Breast epithelium (tissue), 3 donors: ENCODE results near the gene FLNC.

ENCODE experiments used
- POLR2AphosphoS5 ChIP-seq, 3 donors: sonication (generic); formaldehyde crosslinking; IDR thresholded peaks; one replicate each; pipeline ENCODE4 v1.6.1; 2017; ENCODE audit warnings: antibody characterized with exemption in 3 of 3
- TF ChIP-seq, protein P1 (sequence below), 3 donors: fragments of 450-650 bp; IDR thresholded peaks; one replicate each; pipeline ENCODE4 v1.5.1; 2016 to 2017; ENCODE audit warnings: antibody characterized with exemption in 3 of 3, mild to moderate bottlenecking in 3 of 3, moderate library complexity in 3 of 3

DNA sequence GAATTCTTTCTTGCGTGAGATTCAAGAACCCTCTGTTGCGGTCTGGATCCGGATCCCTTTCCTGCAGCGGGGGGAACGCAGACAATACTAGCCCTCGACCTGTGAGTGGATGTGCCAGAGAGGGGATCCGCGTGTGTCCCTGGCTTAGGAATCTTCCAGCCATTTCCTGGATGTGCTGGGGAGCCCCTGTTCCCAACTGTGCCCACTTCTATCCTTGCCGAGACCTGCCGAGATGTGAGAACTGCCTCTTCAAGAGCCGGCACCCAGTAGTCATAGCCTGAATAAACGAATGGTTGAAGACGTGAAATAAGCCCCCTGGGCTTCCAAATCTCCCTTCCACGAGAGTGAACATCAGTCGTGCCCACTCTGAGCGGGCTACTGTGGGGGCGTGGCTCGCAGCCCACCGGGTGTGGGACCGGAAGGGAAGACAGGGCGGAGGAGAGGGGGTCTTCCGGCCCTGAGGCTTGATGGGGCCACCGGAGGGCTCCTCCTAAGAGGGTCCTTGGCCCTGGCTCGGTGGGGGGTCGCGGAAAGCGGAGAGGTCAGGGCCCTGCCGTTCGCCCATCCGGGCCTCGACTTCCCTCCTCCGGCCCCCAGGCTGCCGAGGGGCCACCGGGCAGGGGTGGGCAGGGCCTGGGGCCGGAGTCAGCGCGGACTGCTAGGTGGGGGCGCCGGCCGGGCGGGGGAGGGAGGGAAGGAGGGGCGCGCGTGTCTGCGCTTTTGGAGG lies 39.7 kb upstream of the FLNC start:
- TF ChIP-seq, protein P1, sequence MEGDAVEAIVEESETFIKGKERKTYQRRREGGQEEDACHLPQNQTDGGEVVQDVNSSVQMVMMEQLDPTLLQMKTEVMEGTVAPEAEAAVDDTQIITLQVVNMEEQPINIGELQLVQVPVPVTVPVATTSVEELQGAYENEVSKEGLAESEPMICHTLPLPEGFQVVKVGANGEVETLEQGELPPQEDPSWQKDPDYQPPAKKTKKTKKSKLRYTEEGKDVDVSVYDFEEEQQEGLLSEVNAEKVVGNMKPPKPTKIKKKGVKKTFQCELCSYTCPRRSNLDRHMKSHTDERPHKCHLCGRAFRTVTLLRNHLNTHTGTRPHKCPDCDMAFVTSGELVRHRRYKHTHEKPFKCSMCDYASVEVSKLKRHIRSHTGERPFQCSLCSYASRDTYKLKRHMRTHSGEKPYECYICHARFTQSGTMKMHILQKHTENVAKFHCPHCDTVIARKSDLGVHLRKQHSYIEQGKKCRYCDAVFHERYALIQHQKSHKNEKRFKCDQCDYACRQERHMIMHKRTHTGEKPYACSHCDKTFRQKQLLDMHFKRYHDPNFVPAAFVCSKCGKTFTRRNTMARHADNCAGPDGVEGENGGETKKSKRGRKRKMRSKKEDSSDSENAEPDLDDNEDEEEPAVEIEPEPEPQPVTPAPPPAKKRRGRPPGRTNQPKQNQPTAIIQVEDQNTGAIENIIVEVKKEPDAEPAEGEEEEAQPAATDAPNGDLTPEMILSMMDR (IDR thresholded peaks at IDR 0.05), result no peak
- no peak for TF ChIP-seq POLR2AphosphoS5 (IDR thresholded peaks at IDR 0.05)
